Left cardiac atrium (tissue), 4 donors: Measurements from ENCODE around the gene DNAH1. TPM values are rescaled to one million over a fixed set of nuclear protein-coding genes. Genes with fewer than 3 reads are reported as not detected.

Source experiments
- ATAC-seq, 2 donors: fragments of 200-7000 bp; cut with Tn5 transposase; one replicate each; pipeline ENCODE4 v1.9.1; 2020; ENCODE audit warnings: mild to moderate bottlenecking in 2 of 2, moderate library complexity in 2 of 2
- DNase-seq: peaks from one replicate; pipeline ENCODE4 v3.0.0-alpha.2; 2020
- intact Hi-C, 2 donors: fragments of 100-400 bp; cut with DNase I; formaldehyde crosslinking; loops; one replicate each; pipeline versions ENCODE4 v1.14.1 to v1.15.1; 2022 to 2023
- total RNA-seq, 2 donors: library from RNA; stranded (reverse); fragmentation: NEBNext Ultra II Directional; extraction: Animal tissue kit (Norgen Biotek cat#: 25700); gene quantifications; one replicate each; pipeline ENCODE4 v1.2.1, GENCODE V29; 2021
- donor health status: DM: no; HTN: yes; CAD: no.
- donor health status: DM: no; HTN: yes; CAD: no; lungs with severe emphysema.
- donor health status: DM: yes; HTN: yes; CAD: no.
- donor health status: Dilated cardiomyopathy.

DNAH1 gene
- total RNA-seq, 2 donors from 2014 or later: 3.3 to 4.4 TPM

DNA sequence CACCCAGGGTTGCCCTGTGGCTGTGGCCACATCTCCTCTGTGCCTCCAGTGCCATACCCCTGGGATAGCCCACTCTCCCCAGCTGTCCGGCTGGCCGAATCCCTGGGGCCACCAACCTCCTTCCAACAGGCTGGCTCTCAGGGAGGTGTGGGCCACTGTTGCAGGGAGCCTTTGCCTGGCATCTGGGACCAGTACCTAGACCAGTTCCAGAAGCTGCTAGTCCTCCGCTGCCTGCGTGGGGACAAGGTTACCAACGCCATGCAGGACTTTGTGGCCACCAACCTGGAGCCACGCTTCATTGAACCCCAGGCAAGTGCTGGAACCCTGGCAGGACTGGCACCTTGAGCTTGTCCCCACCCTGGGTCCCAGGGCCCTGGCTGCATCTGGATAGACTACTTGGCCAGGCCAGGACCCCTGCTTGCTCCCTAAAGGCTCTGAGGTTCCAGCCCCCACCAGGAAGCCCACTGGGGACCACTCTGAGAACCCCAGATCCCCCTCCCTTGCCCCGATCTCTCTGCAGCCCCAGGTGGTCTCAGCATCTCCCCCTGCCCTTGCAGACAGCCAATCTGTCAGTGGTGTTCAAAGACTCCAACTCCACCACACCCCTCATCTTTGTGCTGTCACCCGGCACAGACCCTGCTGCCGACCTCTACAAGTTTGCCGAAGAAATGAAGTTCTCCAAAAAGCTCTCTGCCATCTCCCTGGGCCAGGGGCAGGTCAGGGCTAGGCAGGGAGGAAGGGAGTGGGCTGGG is 78.8 kb downstream of the DNAH1 start:
- DNase-seq (no peak), ATAC-seq (no peak)
- intact Hi-C loops: no loop called here

DNA sequence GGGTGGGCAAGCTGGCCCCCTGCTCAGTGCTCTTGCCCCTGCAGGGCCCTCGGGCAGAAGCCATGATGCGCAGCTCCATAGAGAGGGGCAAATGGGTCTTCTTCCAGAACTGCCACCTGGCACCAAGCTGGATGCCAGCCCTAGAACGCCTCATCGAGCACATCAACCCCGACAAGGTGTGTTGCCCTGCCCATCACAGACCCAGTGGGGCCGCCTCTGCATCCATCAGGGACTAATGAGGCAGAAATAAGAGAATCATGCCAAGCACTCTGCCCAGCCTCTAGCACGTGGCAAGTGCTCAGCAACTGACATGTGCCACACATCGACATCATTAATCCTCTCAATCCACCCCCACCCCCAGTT is 79.4 kb downstream of the DNAH1 start:
- intact Hi-C loops: no loop called here
- ATAC-seq (no peak), DNase-seq (no peak)

DNA sequence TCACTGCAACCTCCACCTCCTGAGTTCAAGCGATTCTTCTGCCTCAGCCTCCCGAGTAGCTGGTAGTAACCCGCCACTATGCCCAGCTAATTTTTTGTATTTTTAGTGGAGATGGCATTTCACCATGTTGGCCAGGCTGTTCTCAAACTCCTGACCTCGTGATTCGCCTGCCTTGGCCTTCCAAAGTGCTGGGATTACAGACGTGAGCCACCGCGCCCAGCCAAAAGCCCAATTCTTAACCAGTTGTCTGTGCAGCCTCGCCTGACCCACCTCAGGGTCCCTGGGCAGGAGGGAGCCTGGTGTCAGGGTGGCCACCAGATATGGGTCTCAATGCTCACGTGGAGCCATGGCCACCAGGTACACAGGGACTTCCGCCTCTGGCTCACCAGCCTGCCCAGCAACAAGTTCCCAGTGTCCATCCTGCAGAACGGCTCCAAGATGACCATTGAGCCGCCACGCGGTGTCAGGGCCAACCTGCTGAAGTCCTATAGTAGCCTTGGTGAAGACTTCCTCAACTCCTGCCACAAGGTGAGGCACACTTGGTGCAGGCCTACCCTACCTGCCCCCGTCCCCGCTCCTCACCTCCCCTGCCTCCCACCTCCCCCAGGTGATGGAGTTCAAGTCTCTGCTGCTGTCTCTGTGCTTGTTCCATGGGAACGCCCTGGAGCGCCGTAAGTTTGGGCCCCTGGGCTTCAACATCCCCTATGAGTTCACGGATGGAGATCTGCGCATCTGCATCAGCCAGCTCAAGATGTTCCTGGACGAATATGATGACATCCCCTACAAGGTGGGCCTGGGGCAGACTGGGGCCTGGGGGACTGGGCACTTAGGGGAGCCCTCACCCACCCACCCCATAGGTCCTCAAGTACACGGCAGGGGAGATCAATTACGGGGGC is 80.1 kb downstream of the DNAH1 start:
- no peak for ATAC-seq
- DNase-seq: peak; percentile 12
- intact Hi-C loops: no loop called here

DNA sequence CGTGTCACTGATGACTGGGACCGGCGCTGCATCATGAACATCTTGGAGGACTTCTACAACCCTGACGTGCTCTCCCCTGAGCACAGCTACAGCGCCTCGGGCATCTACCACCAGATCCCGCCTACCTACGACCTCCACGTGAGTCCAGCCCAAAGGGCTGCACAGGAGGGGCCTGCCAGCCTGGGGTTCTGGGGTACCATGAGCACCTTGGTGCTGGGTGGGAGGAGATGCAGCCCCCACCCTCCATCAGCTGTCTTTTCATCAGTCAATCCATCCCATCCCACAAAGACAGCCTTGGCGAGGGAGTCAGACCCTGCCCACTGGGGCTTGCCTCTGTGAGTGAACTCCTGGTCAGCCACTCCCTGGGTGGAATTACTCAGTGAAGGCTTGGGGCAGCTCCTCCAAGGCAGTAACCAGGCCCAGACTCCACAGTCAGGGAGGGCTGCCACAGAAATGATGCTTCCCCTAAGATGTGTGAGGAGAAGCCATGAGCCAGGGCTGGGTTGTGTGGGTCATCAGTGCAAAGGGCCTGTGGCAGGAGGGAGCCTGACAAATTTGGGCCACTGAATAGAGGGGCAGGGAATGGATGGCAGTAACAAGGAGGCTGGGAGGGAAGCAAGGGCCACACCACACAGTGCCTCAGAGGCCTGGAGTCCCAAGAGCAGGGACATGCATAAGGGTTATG is 80.9 kb downstream of the DNAH1 start:
- ATAC-seq: no peak
- peak; percentile 15 for DNase-seq
- intact Hi-C loops: no loop called here

DNA sequence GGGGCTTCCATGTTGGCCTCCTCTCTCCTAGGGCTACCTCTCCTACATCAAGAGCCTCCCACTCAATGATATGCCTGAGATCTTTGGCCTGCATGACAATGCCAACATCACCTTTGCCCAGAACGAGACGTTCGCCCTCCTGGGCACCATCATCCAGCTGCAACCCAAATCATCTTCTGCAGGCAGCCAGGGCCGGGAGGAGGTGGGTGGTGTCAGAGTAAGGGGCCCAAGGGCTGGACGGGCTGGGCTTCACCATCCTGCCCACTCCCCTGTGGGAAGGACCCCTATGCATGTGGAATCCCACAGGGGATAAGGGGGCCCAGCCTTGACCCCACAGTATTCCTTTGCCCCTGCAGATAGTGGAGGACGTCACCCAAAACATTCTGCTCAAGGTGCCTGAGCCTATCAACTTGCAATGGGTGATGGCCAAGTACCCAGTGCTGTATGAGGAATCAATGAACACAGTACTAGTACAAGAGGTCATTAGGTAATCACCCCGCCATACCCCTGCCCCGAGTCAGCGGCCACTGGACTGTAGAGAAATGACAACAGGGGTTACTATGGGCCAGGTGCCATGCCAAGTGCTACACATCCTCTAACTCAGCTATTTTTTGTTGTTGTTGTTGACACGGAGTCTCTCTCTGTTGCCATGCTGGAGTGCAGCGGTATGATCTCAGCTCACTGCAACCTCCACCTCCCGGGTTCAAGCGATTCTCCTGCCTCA is 81.7 kb downstream of the DNAH1 start:
- intact Hi-C loops: no loop called here
- ATAC-seq (no peak), DNase-seq (no peak)

DNA sequence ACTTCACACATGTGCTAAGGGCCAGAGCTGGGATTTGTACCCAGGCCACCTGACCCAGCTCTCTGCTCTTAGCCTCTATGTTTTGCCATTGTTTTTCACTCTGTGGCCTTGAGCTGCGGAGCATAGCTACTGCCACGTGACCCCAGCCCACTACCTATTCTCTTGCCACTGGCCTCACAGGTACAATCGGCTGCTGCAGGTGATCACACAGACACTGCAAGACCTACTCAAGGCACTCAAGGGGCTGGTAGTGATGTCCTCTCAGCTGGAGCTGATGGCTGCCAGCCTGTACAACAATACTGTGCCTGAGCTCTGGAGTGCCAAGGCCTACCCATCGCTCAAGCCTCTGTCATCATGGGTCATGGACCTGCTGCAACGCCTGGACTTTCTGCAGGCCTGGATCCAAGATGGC is 82.6 kb downstream of the DNAH1 start:
- no peak for DNase-seq
- intact Hi-C loops: no loop called here
- ATAC-seq: no peak

DNA sequence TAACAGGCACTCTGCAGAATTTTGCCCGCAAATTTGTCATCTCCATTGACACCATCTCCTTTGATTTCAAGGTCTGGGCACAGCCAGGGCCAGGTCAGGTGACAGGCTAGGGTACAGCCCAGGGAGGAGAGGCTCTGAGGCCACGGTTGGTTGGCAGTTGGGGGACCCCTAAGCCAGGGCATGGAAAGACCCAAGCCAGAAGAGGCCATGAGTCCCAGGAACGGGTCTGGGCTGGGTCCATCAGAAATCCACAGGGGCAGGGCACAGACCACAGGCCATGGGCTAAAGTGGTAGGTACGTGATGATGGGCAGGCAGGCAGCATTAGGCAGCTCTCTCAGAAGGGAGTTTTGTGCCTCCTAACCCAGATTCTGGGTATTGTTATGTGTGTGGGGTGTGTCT is 83.0 kb downstream of the DNAH1 start:
- DNase-seq: no peak
- no peak for ATAC-seq
- intact Hi-C loops: no loop called here

DNA sequence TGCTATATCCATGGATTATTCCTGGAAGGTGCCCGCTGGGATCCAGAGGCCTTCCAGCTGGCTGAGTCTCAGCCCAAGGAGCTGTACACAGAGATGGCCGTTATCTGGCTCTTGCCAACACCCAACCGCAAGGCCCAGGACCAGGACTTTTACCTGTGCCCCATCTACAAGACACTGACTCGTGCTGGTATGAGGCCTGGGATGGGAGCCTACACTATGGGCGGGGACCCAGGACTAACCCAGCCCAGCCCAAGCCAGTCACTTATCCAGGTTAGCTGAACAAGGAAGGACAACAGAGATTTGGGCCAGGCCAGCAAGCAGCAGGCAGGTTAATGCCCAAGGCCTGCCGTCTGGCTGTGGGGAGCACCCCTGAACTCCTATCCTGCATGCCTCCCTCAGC is 83.5 kb downstream of the DNAH1 start:
- no peak for ATAC-seq
- DNase-seq: no peak
- intact Hi-C loops: no loop called here

DNA sequence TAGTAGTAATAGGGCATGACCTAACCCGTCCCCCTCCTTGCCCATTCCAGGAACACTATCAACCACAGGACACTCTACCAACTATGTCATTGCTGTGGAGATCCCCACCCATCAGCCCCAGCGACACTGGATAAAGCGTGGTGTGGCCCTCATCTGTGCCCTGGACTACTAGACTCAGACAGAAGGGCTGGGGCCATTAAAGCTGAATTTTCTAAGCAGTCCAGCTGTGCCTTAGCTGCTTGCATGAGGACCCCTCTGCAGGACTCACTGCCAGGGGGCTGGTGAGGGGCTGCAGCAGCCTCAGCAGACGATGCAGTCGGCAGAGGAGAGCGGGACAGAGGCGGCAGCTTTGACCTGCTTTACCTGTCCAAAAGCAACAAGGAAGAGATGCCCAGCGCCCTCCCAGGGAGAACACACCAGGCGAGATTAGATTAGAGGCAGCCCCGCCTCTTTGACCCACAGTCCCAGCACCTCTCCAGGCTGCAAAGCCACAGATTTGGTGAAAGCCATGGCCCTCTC is 84.2 kb downstream of the DNAH1 start:
- ATAC-seq (no peak), DNase-seq (no peak)
- intact Hi-C loops: no loop called here

DNA sequence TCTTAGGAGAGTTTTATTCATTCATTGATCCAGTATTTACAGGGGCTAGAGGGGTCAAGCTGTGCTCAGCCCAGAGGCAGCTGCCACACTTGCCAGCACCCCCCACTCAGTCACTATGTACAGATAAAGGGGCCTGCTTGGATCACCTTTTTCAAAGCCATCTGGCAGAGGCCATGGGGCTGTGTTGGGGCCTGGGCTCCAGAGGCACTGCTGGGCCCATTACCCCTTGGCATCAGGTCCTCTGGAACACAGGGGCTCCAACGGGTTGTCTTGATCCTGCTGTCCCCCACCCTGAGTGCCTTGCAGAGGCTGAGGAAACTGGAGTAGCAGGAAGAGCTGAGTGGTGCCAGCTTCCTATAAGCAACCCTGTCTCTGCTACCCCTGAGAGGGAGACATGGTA is 84.9 kb downstream of the DNAH1 start:
- no peak for DNase-seq
- no peak for ATAC-seq
- intact Hi-C loops: no loop called here

DNA sequence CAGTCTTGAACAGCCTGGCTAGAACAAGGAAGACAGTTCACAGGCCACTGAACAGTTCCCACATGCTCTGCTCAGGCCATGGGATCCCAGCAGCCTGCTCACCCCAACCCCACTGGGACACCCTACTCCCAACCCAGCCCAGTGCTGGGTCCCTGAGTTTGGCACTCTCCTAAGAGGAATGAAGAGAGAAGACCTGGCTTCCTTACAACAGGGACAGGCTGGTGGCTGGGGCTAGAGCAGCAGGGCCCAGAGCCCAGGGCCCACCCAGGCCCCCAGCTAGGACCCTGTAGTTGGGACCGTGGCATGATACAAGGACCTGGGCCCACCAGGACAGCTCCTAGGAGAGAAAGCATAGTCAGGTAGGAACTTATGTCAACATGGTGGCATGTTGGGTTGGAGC is 85.4 kb downstream of the DNAH1 start:
- ATAC-seq (no peak), DNase-seq (no peak)
- intact Hi-C loops: no loop called here

DNA sequence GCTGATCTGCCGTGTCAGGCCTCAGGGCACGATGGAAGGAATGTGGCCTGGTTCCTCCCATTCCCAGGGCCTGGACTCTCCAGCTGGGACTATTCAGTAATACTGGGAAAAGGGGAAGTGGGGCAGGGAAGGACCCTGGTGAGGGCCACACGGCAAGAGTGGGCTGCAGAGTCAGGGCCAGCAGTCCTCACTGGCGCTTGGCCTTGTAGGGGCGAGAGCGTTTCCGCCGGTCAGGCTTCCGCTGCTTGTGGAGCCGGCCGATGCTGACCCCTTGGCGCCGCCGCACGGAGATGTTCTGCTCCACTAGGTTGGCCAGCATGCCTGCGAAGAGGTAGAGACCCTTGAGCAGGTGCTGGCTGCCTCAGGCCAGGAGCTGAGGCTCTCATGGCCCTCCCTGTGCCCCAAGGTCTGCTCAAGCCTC is 86.0 kb downstream of the DNAH1 start:
- ATAC-seq (no peak), DNase-seq (no peak)
- intact Hi-C loops: no loop called here

DNA sequence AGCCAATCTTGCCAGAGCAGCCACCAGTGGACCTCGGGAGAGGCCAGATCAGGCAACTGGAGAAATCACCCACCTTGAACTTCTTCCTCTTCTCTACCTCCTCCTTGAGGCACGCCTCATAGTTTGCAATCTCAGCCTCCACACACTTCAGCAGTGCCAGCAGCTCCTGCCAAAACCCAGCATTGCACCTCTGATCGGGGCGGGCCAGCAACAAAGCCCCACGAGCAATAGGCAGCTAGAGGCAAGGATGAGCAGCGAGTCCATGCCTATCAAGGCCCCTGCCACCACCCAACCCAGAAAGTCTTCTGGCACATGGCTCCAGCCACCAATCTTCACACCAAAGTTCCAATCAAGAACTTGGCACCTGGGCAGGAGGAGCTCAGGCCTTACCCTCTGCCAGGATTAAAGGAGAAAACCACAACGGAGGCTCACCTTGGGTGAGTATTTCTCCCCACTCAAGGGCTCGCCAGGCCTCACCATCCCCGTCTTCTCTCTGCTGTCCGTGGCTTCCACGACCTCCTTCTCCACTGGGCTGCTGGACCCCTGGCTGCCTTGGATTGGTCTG is 86.7 kb downstream of the DNAH1 start:
- intact Hi-C loops: no loop called here
- ATAC-seq: no peak
- peak; percentile 9 for DNase-seq

DNA sequence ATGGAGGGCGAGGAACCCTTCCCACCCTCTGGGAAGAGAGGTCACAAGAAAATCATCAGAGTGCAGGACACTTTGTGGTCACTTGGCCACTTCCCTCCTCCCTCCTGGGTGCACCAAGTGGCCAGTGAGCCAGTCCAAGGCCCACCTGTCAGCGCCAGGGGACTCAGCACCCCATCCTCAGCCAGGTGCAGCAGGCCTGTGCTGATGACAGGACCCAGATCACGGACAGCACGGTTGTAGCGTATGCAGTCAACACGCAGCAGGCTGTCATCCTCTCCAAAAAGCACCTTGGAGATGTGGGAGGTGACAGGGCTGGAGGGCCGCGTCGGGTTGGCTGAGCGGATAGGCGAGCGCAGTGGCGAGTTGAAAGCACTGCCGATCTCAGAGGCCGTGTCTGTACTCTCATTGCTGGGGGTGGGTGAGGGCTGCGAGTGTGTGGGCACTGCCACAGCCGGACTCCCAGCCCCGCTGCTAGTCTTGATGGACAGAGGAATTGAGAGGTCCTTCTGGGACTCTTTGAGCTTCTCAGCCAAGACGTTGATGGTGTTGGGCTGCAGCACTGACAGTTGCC is 87.2 kb downstream of the DNAH1 start:
- DNase-seq: no peak
- intact Hi-C loops: no loop called here

DNA sequence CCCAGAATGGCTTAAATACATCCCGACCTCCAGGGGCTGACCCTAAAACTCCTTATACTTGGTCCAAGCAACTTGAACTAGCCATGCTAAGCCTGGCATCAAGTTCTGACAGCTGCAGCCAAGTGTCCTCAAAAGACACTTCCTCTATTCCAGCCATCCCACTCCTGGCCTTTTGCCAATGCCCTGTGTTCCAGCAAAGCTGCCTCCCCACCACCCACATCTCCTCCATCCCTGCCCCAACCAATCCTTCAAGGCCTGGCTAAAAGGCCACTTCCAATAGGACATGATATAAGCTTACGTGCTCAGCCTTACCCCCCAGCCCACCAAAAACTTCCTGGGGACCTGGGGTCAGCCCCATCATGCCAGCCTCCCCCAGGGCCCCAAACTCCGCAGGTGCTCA is 87.8 kb downstream of the DNAH1 start:
- no peak for DNase-seq
- no peak for ATAC-seq
- intact Hi-C loops: no loop called here

More for the DNA sequence above, 87.2 kb downstream of the DNAH1 start:
- ATAC-seq: no peak

DNA sequence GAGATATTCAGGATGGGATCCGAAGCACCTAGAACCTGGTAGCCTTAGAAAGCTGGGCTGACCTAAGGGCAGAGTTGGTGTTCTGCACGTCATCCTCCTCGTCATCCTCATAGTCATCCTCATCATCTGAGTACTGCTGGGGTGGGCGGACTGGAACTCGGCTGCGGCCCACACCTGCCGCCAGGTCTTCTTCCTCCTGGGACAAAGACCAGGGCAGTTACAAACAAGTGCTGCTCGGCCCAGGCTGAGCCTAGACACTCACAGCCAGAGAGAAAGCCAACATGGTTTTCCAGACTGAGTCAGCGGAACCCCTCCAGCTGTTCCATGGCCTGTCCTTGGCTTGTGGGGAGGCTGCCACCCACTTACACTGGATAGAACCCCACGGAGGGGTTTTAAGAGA is 88.3 kb downstream of the DNAH1 start:
- ATAC-seq: no peak
- intact Hi-C loops: no loop called here

DNA sequence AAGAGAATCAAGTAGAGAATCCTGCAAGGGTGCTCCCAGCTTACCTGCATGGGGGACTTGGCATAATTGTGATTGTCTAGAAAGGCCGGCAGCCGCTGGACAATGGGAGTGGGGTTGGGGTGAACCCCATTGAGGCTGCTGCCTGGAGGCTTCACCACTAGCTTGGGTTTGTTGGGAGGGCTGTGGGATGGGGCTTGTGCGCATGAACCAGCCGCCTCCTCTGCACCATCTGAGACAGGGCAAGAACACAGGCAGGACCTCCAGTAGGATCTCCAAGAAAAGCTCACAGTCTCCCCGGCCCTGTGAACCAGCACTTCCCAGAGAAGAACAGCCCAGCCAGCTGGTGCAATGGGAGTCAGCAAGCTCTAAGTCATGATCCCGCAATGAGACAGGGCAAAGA is 88.9 kb downstream of the DNAH1 start:
- ATAC-seq (no peak), DNase-seq (peak; percentile 15)
- intact Hi-C loops: no loop called here

More for the DNA sequence above, 88.3 kb downstream of the DNAH1 start:
- DNase-seq: no peak

DNA sequence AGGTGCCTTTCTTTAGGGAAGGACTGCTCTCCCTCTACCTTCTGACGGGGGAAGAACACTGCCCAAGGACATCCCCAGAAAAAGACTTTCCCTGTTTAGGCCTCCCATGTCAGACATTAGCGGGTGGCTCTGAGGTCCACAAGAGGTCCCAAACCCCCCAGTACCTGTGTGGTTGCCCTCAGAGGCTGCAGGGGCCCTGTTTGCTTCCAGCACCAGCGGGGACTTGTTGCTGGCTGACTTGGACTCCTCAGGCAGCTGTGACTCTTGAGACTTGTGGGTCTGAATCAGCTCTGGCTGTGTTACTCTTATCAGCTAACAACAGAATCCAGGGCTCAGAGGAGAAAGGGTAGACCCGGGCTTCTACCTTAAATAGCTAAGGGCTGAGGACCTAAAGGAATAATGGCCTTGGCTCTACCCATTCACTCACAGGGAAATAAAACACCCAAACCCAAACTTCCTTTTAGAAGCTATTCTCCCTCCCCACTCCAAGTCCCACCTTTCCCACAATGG is 89.5 kb downstream of the DNAH1 start:
- DNase-seq: no peak
- no peak for ATAC-seq
- intact Hi-C loops: no loop called here
